ENCODE results near the gene PREX1.

Gene PREX1

GRCh38 chr20:48769069-48769983 lies 58.5 kb downstream of the PREX1 start:
- no peaks in the 10 kb centered on the region for H3K4me1 ChIP-seq (ENCODE audit: insufficient read depth, poor library complexity, severe bottlenecking)
- no peak overlapping the region for H3K4me3 ChIP-seq (ENCODE audit: severe bottlenecking)
- ATAC-seq (ENCODE audit: low read depth) (peak; percentile 10; the same call in 1 of the 3 replicates), DNase-seq (ENCODE audit: low spot score) (no peak)
- no peak overlapping the region for H3K27ac ChIP-seq (ENCODE audit: poor library complexity, severe bottlenecking)
- H3K27me3 ChIP-seq (ENCODE audit: insufficient read depth, poor library complexity, severe bottlenecking): no peaks in the 10 kb centered on the region
- TF ChIP-seq CTCF (IDR thresholded peaks at IDR 0.05; ENCODE audit: poor library complexity, severe bottlenecking): no peak
- H3K9me3 ChIP-seq (ENCODE audit: severe bottlenecking): no peaks in the 10 kb centered on the region
- no peaks in the 10 kb centered on the region for H3K36me3 ChIP-seq (ENCODE audit: low read depth)

GRCh38 chr20:48766961-48767960 lies 60.5 kb downstream of the PREX1 start:
- no peak for ATAC-seq (ENCODE audit: low read depth)
- DNase-seq (ENCODE audit: low spot score): peak; percentile 68
- Histone ChIP-seq H3K27me3 (ENCODE audit: insufficient read depth, poor library complexity, severe bottlenecking) (no peaks in the 10 kb centered on the region), H3K4me3 (ENCODE audit: severe bottlenecking) (no peak overlapping the region), H3K27ac (ENCODE audit: poor library complexity, severe bottlenecking) (no peak overlapping the region), H3K36me3 (ENCODE audit: low read depth) (no peaks in the 10 kb centered on the region), H3K4me1 (ENCODE audit: insufficient read depth, poor library complexity, severe bottlenecking) (no peaks in the 10 kb centered on the region), H3K9me3 (ENCODE audit: severe bottlenecking) (no peaks in the 10 kb centered on the region)
- TF ChIP-seq CTCF (IDR thresholded peaks at IDR 0.05; ENCODE audit: poor library complexity, severe bottlenecking): no peak

GRCh38 chr20:48766205-48766604 lies 61.6 kb downstream of the PREX1 start:
- H3K27ac ChIP-seq (ENCODE audit: poor library complexity, severe bottlenecking): no peak overlapping the region
- DNase-seq (ENCODE audit: low spot score): peak; percentile 77
- no peaks in the 10 kb centered on the region for H3K27me3 ChIP-seq (ENCODE audit: insufficient read depth, poor library complexity, severe bottlenecking)
- TF ChIP-seq CTCF (IDR thresholded peaks at IDR 0.05; ENCODE audit: poor library complexity, severe bottlenecking): no peak
- no peaks in the 10 kb centered on the region for H3K36me3 ChIP-seq (ENCODE audit: low read depth)
- no peaks in the 10 kb centered on the region for H3K4me1 ChIP-seq (ENCODE audit: insufficient read depth, poor library complexity, severe bottlenecking)
- no peaks in the 10 kb centered on the region for H3K9me3 ChIP-seq (ENCODE audit: severe bottlenecking)
- no peak overlapping the region for H3K4me3 ChIP-seq (ENCODE audit: severe bottlenecking)
- 0 out of 3 replicates have a peak, but pooled peaks have one; percentile 14 for ATAC-seq (ENCODE audit: low read depth)

- H3K27ac ChIP-seq (ENCODE audit: poor library complexity, severe bottlenecking): no peak overlapping the region
- no peaks in the 10 kb centered on the region for H3K36me3 ChIP-seq (ENCODE audit: low read depth)
- no peak for ATAC-seq (ENCODE audit: low read depth)
- no peak for TF ChIP-seq CTCF (IDR thresholded peaks at IDR 0.05; ENCODE audit: poor library complexity, severe bottlenecking)
- no peak overlapping the region for H3K4me3 ChIP-seq (ENCODE audit: severe bottlenecking)
- H3K4me1 ChIP-seq (ENCODE audit: insufficient read depth, poor library complexity, severe bottlenecking): peaks cover 6% of the 10 kb centered on the region
- no peaks in the 10 kb centered on the region for H3K9me3 ChIP-seq (ENCODE audit: severe bottlenecking)
- H3K27me3 ChIP-seq (ENCODE audit: insufficient read depth, poor library complexity, severe bottlenecking): no peaks in the 10 kb centered on the region
- no peak for DNase-seq (ENCODE audit: low spot score)
Measured at GRCh38 chr20:48765359-48765758, 62.4 kb downstream of the PREX1 start.
